GM10266 (cell line): ENCODE data around the gene GRM7.

Source experiments
- DNase-seq: peaks from one replicate; pipeline ENCODE4 v3.0.0; 2012; ENCODE audit errors: extremely low spot score
- TF ChIP-seq, protein P1 (sequence below): IDR thresholded peaks from 2 replicates; pipeline ENCODE4 v1.5.1; 2012; ENCODE audit warnings: mild to moderate bottlenecking, low read depth; ENCODE audit not compliant: control insufficient read depth, insufficient read depth; ENCODE audit errors: missing control alignments

Gene GRM7

DNA sequence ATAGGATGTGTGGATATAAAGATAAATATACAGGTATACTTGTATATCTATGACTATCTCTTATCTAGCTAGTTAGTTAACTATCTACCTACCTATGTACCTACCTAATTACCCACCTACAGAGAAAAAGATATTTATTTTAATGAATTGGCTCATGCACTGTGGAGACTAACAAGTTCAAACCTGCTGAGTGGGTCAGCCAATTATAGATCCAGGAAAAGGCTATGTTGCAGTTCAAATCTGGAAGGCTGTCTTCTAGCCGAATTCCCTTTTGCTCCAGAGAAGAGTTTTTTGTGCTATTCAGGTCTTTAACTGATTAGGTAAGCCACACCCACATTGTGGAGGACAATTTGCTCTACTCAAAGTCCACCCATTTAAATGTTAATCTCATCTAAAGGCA, 335.0 kb downstream of the GRM7 start:
- no peak for DNase-seq
- TF ChIP-seq, protein P1, sequence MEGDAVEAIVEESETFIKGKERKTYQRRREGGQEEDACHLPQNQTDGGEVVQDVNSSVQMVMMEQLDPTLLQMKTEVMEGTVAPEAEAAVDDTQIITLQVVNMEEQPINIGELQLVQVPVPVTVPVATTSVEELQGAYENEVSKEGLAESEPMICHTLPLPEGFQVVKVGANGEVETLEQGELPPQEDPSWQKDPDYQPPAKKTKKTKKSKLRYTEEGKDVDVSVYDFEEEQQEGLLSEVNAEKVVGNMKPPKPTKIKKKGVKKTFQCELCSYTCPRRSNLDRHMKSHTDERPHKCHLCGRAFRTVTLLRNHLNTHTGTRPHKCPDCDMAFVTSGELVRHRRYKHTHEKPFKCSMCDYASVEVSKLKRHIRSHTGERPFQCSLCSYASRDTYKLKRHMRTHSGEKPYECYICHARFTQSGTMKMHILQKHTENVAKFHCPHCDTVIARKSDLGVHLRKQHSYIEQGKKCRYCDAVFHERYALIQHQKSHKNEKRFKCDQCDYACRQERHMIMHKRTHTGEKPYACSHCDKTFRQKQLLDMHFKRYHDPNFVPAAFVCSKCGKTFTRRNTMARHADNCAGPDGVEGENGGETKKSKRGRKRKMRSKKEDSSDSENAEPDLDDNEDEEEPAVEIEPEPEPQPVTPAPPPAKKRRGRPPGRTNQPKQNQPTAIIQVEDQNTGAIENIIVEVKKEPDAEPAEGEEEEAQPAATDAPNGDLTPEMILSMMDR = no peak

DNA sequence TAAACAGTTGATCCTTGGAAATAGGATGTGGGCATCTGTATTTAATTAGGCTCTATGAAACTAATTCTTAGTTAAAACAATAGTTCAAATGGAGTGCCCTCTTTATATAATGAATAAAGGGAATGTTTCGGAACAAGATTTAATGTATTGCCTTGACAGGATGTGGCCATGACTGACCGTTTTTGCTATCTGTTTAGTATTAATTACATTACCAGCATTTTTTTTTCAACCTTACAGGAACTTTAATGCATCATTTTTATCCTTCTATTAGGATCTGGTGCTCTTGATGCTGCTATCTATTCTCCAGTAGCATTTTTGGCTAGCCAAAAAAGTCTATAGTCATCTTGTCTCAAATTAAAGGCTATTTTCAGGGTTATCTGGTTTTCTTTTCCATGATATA, 340.9 kb downstream of the GRM7 start:
- no peak for DNase-seq
- TF ChIP-seq, protein P1 = no peak

DNA sequence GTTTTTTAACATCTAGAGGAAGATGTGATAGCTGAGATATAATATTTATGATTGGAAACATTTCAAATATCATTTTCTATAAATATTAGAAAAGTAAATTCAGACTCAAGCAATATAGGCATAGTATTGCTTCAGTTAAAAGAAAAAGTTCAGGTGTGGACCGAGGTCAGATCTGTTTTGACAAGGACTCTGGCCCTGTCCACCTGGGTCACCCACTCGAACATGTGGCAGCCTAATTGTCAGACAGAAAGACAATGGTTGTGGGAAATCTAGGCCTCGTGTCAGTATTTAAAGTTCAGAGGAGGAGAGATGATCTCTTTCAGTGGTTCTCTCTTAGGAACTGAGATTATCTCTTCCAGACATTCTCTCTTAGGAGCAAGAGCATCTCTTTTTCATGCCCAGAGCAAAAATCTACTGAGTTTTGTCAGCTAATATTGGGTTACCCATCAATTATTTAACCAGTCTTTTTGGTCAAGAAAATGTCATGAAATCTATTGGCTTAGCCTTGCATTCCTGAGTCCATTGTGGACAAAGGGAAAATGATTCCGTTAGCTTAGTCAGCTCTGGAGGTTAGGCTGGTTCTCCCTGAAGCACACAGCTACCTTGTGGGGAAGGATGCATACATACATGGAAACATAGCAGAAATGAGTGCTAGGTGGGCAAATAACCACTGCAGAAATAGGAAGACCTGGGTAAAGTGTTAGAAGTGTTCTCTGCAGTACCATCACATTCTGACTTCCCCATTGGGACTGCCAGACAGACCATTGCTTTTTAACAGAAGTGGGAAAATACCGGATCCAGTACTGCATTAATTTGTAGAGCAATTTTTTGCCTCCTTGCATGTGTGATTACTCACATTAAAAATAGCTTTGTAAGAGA, 343.3 kb downstream of the GRM7 start:
- no peak for DNase-seq
- TF ChIP-seq, protein P1 = no peak

DNA sequence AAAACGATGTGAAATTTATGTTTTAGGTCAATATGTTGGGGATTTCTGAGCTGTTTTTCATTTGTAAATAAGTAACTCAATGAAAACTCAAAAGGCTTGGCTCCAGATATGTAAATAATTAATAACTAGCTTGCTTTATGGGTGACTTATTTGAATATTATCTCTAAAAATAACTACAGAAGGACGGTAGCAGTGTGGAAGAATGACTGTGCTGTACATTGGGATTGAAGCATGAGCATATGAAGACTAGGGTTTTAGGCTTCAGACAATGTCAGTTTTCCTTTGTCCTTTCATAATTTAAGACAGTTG, 343.9 kb downstream of the GRM7 start:
- no peak for DNase-seq
- TF ChIP-seq, protein P1 = no peak

DNA sequence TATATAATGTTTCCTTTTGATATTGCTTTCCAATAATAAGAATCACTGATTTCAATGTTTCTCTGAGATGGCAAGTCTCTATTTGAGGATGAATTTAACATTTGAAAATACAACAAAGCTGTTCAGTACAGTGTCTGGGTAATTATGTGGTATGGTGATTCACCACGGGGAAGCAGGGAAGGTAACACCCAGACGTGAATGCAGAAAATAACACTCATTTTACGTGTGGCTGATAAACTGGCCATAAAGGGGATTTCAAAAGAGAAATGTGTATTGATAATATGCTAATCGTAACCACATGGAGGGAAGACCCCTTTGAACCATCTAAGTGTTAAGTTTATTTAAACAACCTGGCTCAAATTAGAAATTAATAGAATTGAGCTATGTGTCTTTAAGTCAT, 344.6 kb downstream of the GRM7 start:
- TF ChIP-seq, protein P1 = no peak
- no peak for DNase-seq

DNA sequence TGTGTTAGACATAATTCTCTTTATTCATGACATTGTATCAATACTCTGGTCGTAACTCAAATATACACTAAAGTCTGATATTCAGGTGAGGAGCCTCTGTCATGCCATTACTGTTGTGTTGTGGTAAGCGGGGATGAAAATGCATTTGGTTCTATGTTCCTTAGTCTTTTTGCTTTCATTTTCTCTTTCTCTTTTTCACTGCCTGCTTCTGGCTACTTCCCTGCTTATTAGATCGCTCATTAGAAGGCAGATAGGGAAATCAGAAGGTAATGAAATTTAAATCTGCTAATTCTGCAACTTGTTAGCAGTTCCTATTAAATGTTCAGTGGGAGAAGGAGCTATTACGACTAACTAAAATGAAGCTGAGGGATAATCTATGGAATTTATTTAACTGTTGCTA, 345.0 kb downstream of the GRM7 start:
- DNase-seq = no peak
- TF ChIP-seq, protein P1 = no peak

DNA sequence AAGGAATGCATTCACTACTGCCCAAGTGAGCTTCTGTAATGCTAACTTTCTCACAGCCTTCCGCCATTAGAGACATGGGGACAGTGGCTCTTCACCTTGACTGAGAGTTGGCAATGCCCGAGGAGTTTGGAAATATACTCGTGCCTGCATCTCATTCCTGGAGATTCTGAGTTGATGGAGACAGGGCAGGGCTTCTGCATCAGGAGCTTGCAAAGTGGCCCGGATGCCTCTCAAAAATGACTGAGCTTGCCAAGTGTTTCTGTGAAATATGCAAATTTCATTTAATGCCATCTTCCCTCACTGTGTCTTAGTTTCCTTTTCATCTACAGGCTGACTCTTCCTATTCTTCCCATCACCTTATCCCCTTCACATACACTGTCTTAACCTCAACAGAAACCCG, 346.2 kb downstream of the GRM7 start:
- DNase-seq = no peak
- TF ChIP-seq, protein P1 = no peak
